T-helper 2 cell (primary cell): ENCODE measurements around the gene OR5H14.
"Not testable (repeated sequence)": the region's sequence is repeated elsewhere in the genome, so short reads cannot be mapped to it uniquely, and the experiment has no call there.

ENCODE experiments used
- DNase-seq, 5 experiments: peaks; one replicate each; pipeline versions ENCODE4 v3.0.0 to v3.0.0-alpha.2; 2012 to 2022
- total RNA-seq, 2 donors: gene quantifications; one replicate each; lab custom pipeline; 2026; lab: John Stamatoyannopoulos, UW

OR5H14 gene
- 0 to 0.31 reads per million in 2 donors for total RNA-seq

DNA sequence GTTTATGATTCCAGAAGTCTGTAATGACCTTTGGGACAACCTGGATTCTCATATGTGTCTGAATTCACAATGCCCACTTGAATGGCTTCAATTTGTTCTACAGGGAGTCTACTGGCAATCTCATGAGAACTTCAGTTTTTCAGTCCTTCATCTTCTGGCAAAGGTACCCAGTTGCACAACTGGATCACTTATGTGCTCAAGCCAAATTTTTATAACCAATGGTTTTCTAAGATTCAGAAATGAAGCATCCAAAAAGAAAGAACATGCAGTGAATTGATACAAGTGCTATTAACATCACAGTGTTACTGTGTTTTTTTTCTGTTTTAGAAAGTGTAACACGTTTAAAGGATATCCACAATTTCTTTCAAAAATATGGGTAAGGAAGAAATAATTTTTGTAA, at the start of gene OR5H14:
TSS of gene OR5H14 (plus strand) at position 301 of the 400 bp plus-strand sequence. CDS start 1,907 bp downstream, outside the sequence.
- DNase-seq, result no peak

DNA sequence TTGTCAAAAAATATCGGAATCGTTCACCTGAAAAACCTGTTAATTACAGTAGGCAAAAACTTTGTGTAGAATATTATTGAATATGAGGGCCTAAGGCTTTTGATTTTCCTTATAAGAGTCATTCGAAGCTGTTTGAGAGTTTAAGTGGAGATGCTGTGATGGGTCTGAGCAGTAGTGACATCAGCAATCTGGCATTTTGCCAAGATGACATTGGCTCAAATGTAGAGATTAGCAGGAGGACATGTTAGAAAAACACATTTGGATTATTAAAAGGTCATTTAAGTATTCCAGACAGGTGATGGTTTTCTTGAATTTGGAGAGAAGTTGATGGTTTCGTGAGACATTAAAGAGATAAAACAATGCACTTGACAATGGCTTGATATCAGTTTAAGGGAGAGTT, 47.4 kb upstream of the OR5H14 start:
- DNase-seq, result no peak

DNA sequence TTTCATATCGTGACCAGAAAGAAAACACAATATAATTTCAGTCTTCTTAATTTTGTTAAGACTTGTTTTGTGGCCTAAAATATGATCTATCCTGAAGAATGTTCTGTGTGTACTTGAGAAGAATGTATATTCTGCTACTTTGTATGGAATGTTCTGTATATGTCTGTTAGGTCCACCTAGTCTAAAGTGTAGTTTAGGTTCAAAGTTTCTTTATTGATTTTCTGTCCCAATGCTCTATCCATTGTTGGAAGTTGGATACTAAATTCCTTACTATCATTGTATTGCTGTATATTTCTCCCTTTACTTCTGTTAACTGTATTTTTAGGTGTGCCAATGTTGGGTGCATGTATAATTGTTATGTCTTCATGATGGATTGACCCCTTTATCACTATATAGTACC, 39.1 kb upstream of the OR5H14 start:
- no peak for DNase-seq

DNA sequence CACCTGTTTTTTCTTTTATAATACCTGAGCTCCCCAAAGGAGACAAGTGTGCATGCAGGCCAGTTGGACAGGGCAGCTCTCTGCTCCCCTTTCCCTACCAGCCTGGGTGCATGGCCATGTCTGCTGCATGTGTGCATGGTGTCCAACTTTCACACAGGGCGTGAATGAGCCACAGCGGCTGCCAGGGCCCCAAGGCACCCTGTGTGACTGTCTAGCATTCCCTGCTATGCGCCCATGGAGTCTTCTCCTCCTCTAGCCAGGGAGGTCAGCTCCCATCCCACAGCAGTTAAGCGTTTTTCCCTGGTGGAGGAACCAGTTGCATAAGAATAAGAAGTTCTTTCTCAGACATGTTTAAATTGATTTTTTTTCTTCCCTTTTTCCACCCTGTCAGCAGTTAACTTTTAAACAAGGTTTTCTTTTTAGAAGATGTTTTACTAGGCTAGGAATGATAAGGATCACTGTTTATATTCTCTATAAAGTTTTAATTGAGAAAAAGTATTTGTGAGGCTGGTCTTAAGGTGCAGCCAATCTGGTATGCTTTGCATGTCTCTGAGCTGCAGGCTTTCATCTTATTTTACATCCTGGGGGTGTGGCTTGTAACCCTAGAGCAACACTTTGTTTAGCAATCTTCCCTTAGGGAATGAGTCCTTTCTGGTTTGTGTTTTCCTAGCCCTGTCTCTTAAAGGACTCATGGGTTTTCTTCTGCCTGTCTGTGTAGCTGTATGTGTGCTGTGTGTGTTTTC, 37.3 kb upstream of the OR5H14 start:
- no peak for DNase-seq

DNA sequence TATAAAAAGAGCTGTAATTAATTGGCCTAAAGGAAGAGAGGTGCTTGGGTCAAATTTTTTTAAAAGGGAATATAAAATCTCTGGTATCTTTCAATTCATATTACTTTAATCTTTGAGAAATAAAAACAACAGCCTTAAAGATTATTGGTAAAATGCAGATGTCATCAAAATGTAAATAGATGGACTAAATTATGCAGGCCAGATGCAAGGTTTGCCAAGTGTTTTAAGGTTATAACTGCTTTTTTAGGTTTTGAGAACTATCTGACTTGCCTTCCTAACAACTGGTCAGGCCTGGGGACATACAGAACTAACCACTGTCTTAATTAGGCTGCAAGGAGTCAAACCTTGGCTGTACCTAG, 36.8 kb upstream of the OR5H14 start:
- no peak for DNase-seq

DNA sequence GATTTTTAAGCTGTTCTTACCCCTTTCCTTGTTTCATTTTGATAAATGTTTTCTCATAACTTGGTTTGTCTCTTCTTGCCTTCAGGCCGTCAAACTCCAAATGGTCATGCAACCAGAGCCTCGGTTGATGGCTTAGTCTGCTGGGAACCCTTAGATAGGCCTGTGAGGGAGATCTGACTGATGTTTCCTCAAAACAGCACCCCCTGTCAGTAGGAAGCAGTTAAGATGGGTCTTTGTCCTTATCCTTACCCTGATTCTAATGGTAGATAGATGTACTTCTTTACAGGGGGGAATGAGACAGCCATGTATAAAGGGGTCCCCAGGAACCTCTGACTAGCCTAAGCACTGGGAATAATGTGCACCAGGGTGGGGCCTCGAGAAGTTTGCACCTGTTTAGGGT, 33.0 kb upstream of the OR5H14 start:
- DNase-seq, result no peak

DNA sequence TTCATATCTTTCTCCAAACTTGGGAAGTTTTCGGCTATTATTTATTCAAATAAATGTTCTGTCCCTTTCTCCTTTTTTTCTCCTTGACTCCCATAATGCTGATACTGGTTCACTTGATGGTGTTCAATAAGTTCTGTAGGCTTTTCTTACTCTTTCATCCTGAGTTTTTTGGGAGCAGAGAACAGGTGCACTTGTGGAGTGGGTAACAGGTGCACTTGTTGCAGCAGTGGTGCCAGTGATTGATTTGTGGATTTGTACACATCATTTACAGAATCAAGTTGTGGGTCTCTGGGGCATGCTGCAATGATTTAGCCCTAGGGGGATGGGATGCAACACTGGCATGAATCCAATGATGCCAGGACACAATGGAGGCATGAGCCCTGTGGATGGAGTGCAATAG, 31.6 kb upstream of the OR5H14 start:
- no peak for DNase-seq

DNA sequence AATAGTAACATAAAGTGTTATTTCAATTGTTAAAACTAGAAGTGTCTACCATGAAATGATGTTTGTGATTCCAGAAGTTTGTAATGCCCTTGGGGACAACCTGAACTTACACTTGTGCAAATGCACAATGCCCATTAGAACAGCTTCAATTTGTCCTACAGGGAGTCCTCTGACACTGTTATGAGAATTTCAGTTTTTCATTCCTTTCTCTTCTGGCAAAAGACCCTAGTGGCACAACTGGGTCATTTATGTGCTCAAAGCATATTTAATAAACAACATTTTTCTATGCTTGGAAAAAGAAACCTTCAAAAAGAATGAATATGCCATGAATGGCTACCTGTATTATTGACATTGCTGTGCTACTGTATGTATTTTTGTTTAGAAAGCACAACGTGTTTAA, 16.9 kb upstream of the OR5H14 start, which contains the start of gene OR5H1:
TSS of gene OR5H1 (plus strand) at position 301 of the 400 bp plus-strand sequence. CDS start 1,977 bp downstream, outside the sequence.
- DNase-seq, result no peak

DNA sequence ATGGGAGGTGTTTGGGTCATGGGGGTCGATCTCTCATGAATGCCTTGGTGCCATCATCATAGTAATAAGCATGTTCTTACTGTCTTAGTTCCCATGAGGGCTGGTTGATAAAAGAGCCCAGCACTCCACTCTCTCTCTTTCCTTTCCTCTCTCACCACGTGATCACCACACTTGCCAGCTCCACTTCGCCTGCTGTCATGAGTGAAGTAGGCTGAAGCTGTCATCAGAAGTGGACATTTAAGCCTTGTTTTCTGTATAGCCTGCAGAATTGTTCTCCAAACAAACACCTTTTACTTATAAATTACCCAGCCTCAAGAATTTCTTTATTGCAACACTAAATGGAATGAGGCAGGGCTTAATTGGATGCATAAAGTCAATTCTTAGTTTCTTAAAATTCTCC, 10.6 kb upstream of the OR5H14 start:
- no peak for DNase-seq

DNA sequence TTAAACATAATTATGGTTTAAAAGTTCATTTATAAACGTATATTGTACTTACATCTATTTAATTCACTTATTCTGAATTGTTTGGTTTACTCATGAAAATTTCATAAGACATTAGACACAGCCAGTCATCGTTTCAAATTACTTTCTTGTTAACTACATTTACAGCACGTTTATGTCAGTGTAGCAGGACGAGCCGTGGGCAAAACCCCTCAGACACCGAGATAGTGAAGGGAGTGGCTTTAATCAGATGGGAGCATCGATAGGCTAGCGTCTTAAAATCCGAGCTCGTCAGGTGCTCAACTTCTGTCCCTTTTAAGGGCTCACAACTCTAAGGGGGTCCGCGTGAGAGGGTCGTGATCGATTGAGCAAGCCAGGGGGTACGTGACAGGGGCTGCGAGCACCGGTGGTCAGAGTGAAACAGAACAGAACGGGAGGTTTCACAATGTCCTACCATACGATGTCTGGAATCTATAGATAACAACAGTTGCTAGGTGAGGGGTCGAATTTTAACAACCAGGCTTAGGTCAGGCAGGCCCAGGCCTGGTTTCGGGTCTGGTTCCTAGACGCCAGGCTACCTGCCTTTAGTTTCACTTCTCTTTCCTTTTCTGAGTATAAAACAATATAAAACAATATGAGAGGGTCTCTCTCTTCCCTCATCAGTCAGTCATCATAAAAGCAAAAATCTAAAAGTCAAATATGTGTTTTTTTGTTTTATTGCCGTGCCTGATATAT, 9.3 kb upstream of the OR5H14 start:
- DNase-seq, result not testable (repeated sequence)

DNA sequence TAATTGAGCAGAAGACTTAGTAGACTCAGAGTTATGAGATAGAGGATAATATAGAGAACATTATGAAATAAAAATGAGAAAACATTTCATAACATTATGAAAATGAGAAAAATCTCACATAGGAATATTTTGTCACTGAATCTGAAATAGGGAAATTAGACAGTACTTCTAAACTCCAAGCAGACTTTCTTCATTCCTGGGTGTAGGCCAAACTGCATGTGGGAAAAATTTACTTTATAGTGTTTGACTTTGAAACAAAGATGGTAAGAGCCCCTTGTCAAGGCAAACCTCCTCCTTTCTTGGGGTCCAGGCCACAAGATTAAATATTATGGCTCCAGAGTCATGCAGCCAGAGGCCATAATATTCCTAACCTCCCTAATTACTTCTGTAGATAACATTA, 6.7 kb upstream of the OR5H14 start:
- no peak for DNase-seq

DNA sequence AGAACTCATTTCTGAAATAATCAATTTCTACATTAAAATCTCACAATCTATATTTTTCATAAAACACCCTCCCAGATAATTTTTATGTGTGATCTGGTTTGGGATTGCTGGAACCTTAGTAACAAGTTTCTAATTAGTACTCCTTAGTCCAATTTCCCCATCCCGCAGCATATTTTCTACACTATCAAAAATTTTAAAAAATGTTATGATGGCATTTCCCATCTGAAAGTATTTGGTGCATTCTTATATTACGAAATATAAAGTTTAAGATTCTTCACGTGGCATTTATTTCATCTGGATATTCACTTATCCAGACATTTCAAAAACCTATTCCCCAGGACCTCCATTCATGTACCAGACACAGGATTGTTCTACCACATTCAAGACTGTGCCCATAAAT, 1.5 kb downstream of the OR5H14 start:
- DNase-seq, result no peak

DNA sequence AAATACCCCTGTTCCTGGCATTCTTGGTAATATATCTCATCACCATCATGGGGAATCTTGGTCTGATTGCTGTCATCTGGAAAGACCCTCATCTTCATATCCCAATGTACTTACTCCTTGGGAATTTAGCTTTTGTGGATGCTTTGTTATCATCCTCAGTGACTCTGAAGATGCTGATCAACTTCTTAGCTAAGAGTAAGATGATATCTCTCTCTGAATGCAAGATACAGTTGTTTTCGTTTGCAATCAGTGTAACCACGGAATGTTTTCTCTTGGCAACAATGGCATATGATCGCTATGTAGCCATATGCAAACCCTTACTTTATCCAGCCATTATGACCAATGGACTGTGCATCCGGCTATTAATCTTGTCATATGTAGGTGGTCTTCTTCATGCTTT, 2.2 kb downstream of the OR5H14 start:
- not testable (repeated sequence) for DNase-seq

DNA sequence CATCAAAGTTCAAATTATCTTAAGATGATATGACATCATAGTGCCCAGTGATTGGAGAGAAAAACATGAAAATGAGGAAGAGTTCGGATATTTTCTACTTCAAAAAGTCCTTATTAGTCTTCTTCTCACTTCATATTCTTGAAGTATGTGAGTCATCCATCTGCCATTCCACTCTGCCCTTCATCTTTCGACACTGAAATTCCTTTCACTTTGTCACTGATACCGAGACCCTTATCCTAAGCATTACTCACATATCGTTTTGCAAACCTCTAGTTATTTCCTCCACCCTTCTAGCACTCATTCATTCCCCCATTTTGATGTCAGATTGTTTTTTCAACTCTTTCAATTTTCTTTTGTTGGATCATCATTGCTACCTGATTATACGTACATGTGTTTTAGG, 4.0 kb downstream of the OR5H14 start:
- no peak for DNase-seq

DNA sequence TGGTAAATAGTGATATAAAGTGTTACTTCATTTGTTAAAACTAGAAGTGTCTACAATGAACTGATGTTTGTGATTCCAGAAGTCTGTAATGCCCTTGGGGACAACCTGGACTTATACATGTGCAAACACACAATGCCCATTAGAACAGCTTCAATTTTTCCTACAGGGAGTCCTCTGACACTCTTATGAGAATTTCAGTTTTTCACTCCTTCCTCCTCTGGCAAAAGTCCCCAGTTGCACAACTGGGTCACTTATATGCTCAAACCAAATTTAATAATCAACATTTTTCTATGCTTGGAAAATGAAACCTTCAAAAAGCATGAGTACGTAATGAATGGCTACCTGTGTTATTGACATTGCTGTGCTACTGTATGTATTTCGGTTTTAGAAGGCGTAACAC, 19.1 kb downstream of the OR5H14 start, which contains the start of gene OR5H15:
TSS of gene OR5H15 (plus strand) at position 301 of the 400 bp plus-strand sequence. CDS start 2,004 bp downstream, outside the sequence.
- no peak for DNase-seq

DNA sequence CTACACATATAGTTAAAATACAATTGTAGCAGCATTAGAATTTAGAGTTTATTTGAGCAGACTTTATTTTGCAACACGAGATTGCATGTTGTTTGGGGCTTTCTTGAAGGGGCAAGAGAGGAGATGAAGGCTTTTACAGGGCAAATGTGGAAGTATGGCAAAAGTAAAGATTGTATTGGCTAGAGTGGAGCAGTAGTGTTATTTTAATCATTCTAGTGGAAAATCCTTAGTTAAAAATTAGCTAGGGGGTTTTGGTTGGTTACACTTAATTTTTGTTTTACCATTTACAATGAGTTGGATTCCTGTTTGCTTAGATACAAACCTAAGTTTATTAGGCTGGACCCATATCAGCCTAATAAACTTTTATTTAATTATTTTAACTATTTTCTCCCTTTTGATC, 23.8 kb downstream of the OR5H14 start:
- no peak for DNase-seq

DNA sequence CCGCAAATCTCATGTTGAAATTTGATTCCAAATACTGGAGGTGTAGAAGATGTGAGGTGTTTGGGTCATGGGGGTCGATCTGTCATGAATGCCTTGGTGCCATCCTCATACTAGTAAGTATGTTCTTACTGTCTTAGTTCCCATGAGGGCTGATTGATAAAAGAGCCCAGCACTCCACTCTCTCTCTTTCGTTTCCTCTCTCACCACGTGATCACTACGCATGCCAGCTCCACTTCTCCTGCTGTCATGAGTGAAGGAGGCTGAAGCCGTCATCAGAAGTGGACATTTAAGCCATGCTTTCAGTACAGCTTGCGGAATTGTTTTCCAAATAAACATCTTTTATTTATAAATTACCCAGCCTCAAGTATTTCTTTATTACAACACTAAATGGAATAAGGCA, 25.3 kb downstream of the OR5H14 start:
- DNase-seq, result no peak

DNA sequence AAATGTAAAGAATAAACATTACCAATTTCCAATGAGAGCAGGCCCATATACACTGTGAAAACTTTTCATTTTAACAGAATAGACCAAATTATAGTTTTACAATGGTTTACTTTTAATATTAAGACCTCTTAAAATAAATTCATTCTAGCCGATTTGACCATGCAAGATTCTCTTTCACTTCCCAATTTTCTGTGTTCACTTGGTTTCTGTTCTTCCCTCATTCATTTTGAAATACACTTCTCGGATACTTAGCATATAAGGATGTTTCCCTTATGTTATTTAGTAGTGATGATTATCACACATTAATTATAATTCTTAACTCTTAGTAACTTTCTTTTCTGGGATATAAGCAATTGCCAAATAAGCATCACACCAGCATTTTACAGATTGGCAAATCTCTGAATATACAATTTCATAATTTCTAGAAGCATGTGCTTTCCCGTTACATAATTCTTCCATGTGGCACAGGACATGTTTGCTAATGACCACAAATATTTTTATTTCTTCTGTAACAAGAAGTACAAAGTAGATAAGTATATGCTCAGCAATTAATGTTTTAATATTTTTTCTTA, 33.1 kb downstream of the OR5H14 start:
- DNase-seq, result no peak

DNA sequence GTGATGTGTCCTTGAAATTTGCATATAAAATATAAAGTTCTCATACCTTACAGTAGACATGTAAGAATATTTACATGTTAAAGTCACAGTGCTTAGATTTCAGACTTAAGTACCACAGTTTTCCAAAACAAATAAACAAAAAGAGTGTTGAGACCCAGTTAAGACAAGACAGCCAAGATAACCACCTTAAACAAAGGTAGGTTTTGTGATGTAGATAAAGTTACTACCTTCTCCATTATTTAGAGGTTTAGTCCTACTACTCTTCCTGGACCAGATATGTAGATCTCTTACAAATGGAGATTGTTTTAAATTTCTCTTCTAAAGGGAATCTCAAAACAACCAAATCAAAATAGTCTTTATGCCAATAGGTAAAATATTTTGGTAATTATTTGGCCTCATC, 34.9 kb downstream of the OR5H14 start:
- DNase-seq, result no peak

DNA sequence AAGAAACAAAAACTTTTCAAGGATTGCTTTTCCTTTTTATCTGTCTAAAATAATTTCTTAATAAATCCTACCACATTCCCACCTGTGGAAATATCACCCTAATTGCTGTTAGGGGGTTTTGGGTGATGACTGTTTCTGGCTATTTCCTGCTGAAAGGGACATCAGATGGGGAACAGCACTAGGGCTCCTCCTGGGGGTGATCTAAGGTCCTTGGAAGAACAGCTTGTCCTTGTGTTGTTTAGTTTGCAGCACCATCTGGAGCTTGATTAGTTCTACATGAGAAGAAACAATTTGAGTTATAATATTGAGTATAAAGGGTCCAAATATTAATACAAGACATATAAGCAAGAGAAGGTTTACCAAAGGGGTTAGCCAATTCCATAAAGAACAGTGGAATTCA, 37.9 kb downstream of the OR5H14 start:
- DNase-seq, result no peak

DNA sequence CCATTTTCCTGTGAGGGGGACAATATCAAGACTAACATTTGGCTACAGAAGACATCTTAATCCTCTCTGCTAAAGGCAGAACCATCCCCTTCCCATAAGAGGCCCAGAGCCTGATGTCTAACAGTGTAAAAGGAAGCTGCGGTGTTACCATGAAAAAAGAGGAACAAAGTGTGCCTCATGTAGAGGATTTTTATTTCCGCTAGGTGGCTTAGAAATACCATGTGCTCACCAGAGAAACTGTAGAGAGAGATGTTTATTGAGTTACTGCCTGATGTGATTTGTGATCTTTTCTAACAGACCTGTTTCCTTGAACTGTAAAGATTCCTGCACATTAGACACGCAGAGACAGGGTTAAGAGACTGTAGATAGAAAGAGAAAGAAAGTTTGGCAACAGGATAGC, 41.3 kb downstream of the OR5H14 start:
- peak in 1 of 5 experiments; percentile 42 for DNase-seq

DNA sequence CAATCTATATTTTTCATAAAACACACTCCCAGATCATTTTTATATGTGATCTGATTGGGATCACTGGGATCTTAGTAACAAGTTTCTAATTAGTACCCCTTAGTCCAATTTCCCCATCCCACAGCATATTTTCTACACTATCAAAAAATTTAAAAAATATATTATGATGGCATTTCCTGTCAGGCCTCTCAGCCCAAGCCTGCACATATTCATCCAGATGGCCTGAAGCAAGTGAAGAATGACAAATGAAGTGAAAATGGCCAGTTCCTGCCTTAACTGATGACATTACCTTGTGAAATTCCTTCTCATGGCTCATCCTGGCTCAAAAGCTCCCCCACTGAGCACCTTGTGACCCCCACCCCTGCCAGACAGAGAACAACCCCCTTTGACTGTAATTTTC, 43.6 kb downstream of the OR5H14 start:
- DNase-seq, result not testable (repeated sequence)

DNA sequence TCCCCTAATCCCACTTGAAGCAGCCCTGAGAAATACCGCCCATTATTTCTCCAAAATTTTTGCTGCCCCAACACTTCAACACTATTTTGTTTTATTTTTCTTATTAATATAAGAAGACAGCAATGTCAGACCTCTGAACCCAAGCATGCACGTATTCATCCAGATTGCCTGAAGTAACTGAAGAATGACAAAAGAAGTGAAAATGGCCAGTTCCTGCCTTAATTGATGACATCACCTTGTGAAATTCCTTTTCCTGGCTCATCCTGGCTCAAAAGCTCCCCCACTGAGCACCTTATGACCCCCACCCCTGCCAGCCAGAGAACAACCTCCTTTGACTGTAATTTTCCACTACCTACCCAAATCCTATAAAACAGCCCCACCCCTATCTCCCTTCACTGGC, 49.0 kb downstream of the OR5H14 start:
- not testable (repeated sequence) for DNase-seq

DNA sequence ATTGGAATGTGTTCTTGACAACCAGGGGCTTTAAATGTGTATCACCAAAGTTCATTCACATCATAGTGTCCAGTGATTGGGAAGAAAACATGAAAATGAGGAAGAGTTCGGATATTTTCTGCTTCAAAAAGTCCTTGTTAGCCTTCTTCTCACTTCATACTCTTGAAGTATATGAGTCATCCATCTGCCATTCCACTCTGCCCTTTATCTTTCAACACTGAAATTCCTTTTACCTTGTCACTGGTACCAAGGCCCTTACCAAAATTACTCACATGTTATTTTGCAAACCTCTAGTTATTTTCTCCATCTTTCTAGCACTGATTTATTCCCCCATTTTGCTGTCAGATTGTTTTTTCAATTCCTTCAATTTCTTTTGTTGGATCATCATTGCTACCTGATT, 51.7 kb downstream of the OR5H14 start:
- no peak for DNase-seq
